DND-41 (cell line): ENCODE measurements around the gene DHX57.

Source experiments
- ATAC-seq: fragments of 200-7000 bp; cut with Tn5 transposase; 3 replicates; pipeline ENCODE4 v1.9.1; 2021; ENCODE audit warnings: low read depth; ENCODE audit not compliant: insufficient read depth
- DNase-seq: peaks from one replicate; pipeline ENCODE4 v3.0.0-alpha.2; 2020
- H2AFZ ChIP-seq: 2 replicates; pipeline ENCODE4 v1.6.0; 2012; ENCODE audit warnings: low read depth, low read length
- H3K27ac ChIP-seq: 2 replicates; pipeline ENCODE4 v1.5.1; 2012; ENCODE audit warnings: low read length, inconsistent platforms
- H3K27me3 ChIP-seq: fragments of 200-600 bp; sonication (generic); 2 replicates; pipeline ENCODE4 v1.6.0; 2012; ENCODE audit warnings: low read length, mild to moderate bottlenecking, inconsistent platforms; ENCODE audit not compliant: insufficient read depth, poor library complexity
- H3K36me3 ChIP-seq: 2 replicates; pipeline ENCODE4 v1.5.1; 2012; ENCODE audit warnings: low read length, inconsistent platforms; ENCODE audit not compliant: insufficient read depth
- H3K4me1 ChIP-seq: 2 replicates; pipeline ENCODE4 v1.5.1; 2012; ENCODE audit warnings: mild to moderate bottlenecking, low read length; ENCODE audit not compliant: insufficient read depth
- H3K4me2 ChIP-seq: 2 replicates; pipeline ENCODE4 v1.6.0; 2012; ENCODE audit warnings: mild to moderate bottlenecking, moderate library complexity, low read length, inconsistent platforms; ENCODE audit not compliant: insufficient read depth
- H3K4me3 ChIP-seq, 2 experiments: fragments of 200-600 bp in 1 of 2; shearing (Covaris generic) in 1 of 2; 2 replicates each; pipeline ENCODE4 v1.5.1; 2012 to 2016; ENCODE audit warnings: inconsistent platforms in 2 of 2, low read length in 2 of 2, mild to moderate bottlenecking in 2 of 2, low read depth in 1 of 2, moderate library complexity in 1 of 2
- H3K79me2 ChIP-seq: 2 replicates; pipeline ENCODE4 v1.6.0; 2012; ENCODE audit warnings: low read length, inconsistent platforms; ENCODE audit not compliant: insufficient read depth
- H3K9ac ChIP-seq: 2 replicates; pipeline ENCODE4 v1.6.0; 2012; ENCODE audit warnings: low read depth, mild to moderate bottlenecking, inconsistent platforms, low read length, moderate library complexity
- H3K9me3 ChIP-seq: 2 replicates; pipeline ENCODE4 v1.5.1; 2012; ENCODE audit warnings: low read length, moderate library complexity, mild to moderate bottlenecking, inconsistent platforms; ENCODE audit not compliant: insufficient read depth, severe bottlenecking
- H4K20me1 ChIP-seq: 2 replicates; pipeline ENCODE4 v1.6.0; 2012; ENCODE audit warnings: low read length; ENCODE audit not compliant: insufficient read depth
- EZH2 ChIP-seq: IDR thresholded peaks from 3 replicates; pipeline ENCODE4 v1.6.1; 2012; ENCODE audit warnings: borderline replicate concordance, low read depth, mild to moderate bottlenecking, moderate library complexity, low read length, inconsistent platforms; ENCODE audit not compliant: severe bottlenecking
- TF ChIP-seq, protein P1 (sequence below): IDR thresholded peaks from 2 replicates; pipeline ENCODE4 v1.5.1; 2012; ENCODE audit warnings: borderline replicate concordance, low read length, moderate library complexity, mild to moderate bottlenecking; ENCODE audit not compliant: poor library complexity, severe bottlenecking; ENCODE audit errors: extremely low read depth

The DHX57 gene

DNA sequence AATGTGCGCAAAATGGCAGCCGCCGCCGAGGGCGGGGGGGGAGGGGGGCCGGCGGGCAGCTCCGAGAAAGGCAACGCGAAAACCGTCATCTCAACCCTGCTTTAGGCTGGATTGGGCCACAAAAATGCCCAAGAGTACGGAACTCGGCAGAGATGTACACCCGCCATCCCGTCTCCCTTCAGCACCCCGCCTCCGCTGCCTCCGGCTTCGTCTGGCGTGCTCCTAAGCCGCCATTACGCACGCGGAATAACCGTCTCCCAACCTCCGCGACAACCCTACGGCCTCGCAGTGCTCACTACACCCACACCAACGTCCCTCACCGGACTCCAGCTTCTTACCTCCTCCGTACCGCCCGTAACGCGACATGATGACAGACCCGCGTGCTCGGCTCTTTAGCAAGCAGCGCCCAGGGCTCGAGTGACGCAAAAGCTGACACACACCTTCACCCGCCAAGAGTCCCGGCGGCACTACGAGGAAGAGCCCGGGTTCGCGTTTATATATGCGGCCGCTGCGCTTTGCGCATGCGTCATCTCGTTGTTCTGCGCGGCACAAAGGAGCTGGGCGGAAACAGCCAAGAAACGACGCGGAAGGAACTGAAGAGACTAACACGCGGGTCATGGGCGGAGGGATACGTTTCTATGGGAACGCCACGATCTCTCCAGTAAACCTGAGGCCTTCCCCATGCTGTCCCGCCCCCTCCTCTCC is 124.7 kb downstream of the DHX57 start, which contains the start of gene SRSF7:
Gene SRSF7, minus strand, starts transcription at position 471 of the 705 bp plus-strand sequence. Its CDS starts 105 bp downstream, at position 366.
- ATAC-seq (peak; percentile 80), DNase-seq (peak; percentile 97)
- Histone ChIP-seq H3K4me1 (peaks cover 58% of the 10 kb centered on the region), H3K27ac (peak within 1 kb of the TSS; percentile 92), H3K9me3 (no peaks in the 10 kb centered on the region), H3K4me2 (peak within 1 kb of the TSS; percentile 81), H3K36me3 (peaks cover 46% of the 10 kb centered on the region), H2AFZ (peak within 1 kb of the TSS; percentile 95), H4K20me1 (peaks cover 43% of the 10 kb centered on the region), H3K9ac (peak within 1 kb of the TSS; percentile 76), H3K27me3 (no peaks in the 10 kb centered on the region), H3K4me3 (peak within 1 kb of the TSS; percentile 64 to 92), H3K79me2 (peaks cover 58% of the 10 kb centered on the region)
- TF ChIP-seq EZH2: no peak
- TF ChIP-seq, protein P1, sequence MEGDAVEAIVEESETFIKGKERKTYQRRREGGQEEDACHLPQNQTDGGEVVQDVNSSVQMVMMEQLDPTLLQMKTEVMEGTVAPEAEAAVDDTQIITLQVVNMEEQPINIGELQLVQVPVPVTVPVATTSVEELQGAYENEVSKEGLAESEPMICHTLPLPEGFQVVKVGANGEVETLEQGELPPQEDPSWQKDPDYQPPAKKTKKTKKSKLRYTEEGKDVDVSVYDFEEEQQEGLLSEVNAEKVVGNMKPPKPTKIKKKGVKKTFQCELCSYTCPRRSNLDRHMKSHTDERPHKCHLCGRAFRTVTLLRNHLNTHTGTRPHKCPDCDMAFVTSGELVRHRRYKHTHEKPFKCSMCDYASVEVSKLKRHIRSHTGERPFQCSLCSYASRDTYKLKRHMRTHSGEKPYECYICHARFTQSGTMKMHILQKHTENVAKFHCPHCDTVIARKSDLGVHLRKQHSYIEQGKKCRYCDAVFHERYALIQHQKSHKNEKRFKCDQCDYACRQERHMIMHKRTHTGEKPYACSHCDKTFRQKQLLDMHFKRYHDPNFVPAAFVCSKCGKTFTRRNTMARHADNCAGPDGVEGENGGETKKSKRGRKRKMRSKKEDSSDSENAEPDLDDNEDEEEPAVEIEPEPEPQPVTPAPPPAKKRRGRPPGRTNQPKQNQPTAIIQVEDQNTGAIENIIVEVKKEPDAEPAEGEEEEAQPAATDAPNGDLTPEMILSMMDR: peak; percentile 1

DNA sequence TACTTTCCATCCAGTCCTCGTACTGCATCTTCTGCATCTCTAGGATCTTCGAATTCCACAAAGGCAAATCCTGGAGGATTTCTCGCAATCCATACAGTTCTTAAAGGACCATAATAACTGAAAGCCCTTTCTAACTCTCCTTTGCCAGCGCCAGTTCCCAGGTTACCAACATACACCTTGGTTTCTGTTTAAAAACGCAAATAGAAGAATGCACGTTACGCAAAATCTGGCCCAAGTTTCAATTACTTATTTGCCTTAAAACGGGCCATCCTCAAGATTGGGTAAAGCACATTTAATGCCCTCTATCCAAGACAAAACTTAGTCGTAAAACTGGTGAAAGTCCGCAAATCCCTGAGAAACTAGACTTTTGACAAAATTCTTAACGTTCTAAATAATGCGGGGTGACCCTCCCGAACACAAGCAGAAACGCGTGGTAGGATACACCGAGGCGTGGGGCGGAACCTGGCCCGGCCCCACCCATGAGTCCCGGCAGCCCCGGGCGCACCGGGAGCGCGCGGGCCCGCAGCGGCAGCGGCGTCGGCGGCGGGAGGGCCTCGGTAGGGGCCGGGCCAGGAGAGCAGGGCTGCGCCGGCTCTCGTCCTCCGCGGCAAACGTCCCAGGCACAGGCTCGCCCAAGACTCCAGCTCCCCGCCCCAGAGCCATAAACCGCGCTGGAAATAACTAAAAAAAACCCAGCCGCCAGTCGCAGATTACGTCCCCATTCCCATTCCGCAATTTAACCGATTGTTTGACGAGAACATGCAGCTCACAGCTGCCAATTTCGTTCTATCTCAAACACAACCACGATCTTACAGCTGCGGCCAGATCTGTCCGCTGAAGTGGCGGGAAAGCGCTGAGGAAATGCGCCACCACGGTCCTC is 125.5 kb downstream of the DHX57 start:
- H3K79me2 ChIP-seq: peaks cover 66% of the 10 kb centered on the region
- no peaks in the 10 kb centered on the region for H3K27me3 ChIP-seq
- no peak for TF ChIP-seq EZH2
- TF ChIP-seq, protein P1: no peak
- H3K27ac ChIP-seq: peak overlapping the region; percentile 92
- DNase-seq (peak; percentile 56), ATAC-seq (peak; percentile 41)
- peaks cover 54% of the 10 kb centered on the region for H3K36me3 ChIP-seq
- H3K9me3 ChIP-seq: no peaks in the 10 kb centered on the region
- H4K20me1 ChIP-seq: peaks cover 51% of the 10 kb centered on the region
- H3K9ac ChIP-seq: peak overlapping the region; percentile 76
- peak overlapping the region; percentile 81 for H3K4me2 ChIP-seq
- H3K4me1 ChIP-seq: peaks cover 65% of the 10 kb centered on the region
- peak overlapping the region; percentile 64 to 92 for H3K4me3 ChIP-seq
- peak overlapping the region; percentile 63 for H2AFZ ChIP-seq

DNA sequence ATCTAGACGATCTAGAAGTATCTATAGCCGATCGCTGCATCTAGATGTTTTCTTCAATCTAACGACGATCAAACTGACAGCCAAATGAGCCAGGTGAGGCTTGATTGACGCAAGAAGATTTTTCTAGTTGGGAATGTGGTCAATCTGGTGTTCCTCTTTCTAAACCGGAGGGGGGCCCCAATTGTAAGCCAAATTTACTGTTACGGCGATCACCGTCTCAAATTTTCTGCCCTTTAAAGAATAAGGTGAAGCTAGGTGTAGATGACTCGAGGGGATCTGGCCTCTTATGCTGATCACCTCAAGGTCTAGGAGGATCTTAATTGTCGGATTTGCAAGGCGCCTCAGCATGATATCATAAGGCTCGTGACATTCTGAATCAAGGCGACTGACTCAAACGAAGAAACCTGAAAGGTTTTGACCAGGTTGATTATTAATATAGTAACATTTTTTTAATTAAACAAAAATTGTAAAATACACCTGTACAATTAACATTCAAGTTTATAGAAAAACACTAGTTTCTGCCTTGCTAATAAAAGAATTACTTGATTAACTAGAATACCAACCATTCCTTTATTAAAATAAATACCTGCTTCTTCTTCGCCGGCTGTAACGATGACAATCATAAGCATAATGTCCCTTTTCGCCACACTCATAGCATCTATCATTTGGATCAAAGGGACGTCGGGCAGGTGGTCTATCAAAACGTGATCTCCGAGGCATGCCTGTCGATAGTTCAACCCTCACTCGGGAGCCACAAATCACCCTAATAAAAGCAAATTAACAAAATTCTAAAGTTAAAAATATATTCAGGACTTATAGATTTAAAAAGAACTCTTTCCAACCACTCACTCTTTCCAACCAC is 126.6 kb downstream of the DHX57 start:
- H3K9me3 ChIP-seq: no peaks in the 10 kb centered on the region
- DNase-seq: no peak
- peaks cover 67% of the 10 kb centered on the region for H3K4me1 ChIP-seq
- TF ChIP-seq, protein P1: no peak
- no peak for TF ChIP-seq EZH2
- no peak for ATAC-seq
- H2AFZ ChIP-seq: no peak overlapping the region
- peaks cover 60% of the 10 kb centered on the region for H4K20me1 ChIP-seq
- peak overlapping the region; percentile 81 for H3K4me2 ChIP-seq
- peaks cover 65% of the 10 kb centered on the region for H3K36me3 ChIP-seq
- no peaks in the 10 kb centered on the region for H3K27me3 ChIP-seq
- H3K79me2 ChIP-seq: peaks cover 76% of the 10 kb centered on the region
- H3K9ac ChIP-seq: peak overlapping the region; percentile 76
- peak overlapping the region; percentile 64 to 92 for H3K4me3 ChIP-seq
- peak overlapping the region; percentile 92 for H3K27ac ChIP-seq
